Heart right ventricle (tissue), 16 donors: ENCODE results near the gene DFFB. TPM values are rescaled to one million over a fixed set of nuclear protein-coding genes. Genes with fewer than 3 reads are reported as not detected.

Experiments used
- ATAC-seq, 8 donors: fragments of 200-7000 bp; cut with Tn5 transposase; one replicate each; pipeline ENCODE4 v1.9.1; 2020; ENCODE audit warnings: mild to moderate bottlenecking in 8 of 8, moderate library complexity in 8 of 8, moderate number of reproducible peaks in 1 of 8
- DNase-seq, 2 donors: peaks; one replicate each; pipeline ENCODE4 v3.0.0-alpha.2; 2020
- H3K27ac ChIP-seq, 10 donors: fragments of 200-600 bp; sonication (generic) in 2 of 10; one replicate each; pipeline versions ENCODE4 v1.5.0 to v1.8.0; 2020 to 2022; ENCODE audit warnings: mild to moderate bottlenecking in 3 of 10
- H3K27me3 ChIP-seq, 7 donors: fragments of 200-600 bp; one replicate each; pipeline ENCODE4 v1.8.0; 2021 to 2022; ENCODE audit warnings: mild to moderate bottlenecking in 2 of 7
- H3K36me3 ChIP-seq, 9 donors: fragments of 200-600 bp; sonication (generic) in 1 of 9; one replicate each; pipeline versions ENCODE4 v1.5.0 to v1.8.0; 2020 to 2022; ENCODE audit warnings: mild to moderate bottlenecking in 2 of 9
- H3K4me1 ChIP-seq, 9 donors: fragments of 200-600 bp; sonication (generic) in 1 of 9; one replicate each; pipeline versions ENCODE4 v1.5.0 to v1.8.0; 2020 to 2022; ENCODE audit warnings: mild to moderate bottlenecking in 4 of 9
- H3K4me3 ChIP-seq, 10 donors: fragments of 200-600 bp; sonication (generic) in 2 of 10; one replicate each; pipeline versions ENCODE4 v1.5.0 to v1.8.0; 2020 to 2022; ENCODE audit warnings: mild to moderate bottlenecking in 7 of 10, moderate library complexity in 2 of 10
- H3K9me3 ChIP-seq, 11 donors: fragments of 200-600 bp in 10 of 11; sonication (generic) in 2 of 11; one replicate each; pipeline versions ENCODE4 v1.5.0 to v1.8.0; 2013 to 2022; ENCODE audit warnings: mild to moderate bottlenecking in 2 of 11, control low read depth in 1 of 11, moderate library complexity in 1 of 11
- CTCF ChIP-seq, 9 donors: fragments of 200-600 bp; sonication (generic) in 2 of 9; IDR thresholded peaks; one replicate each; pipeline versions ENCODE4 v1.5.0 to v1.8.0; 2021 to 2022; ENCODE audit warnings: antibody characterized with exemption in 9 of 9, mild to moderate bottlenecking in 5 of 9, moderate library complexity in 1 of 9
- WGBS, 2 donors: extraction: QIAGEN DNeasy Blood & Tissue Kit; methylation state at CpG; one replicate each; pipeline ENCODE4 v1.1.7; 2013; ENCODE audit warnings: inconsistent platforms in 1 of 2; 5-methylcytosine and 5-hydroxymethylcytosine counted together
- intact Hi-C, 10 donors: fragments of 100-400 bp; cut with DNase I; formaldehyde crosslinking; loops; one replicate each; pipeline versions ENCODE4 v1.11.1 to v1.14.2; 2022
- polyA plus RNA-seq, 2 donors: library from polyadenylated mRNA; stranded (reverse); fragments of 200-250 nt; gene quantifications; one replicate each; pipeline ENCODE4 v1.2.3, GENCODE V29; 2013
- total RNA-seq, 10 donors: library from RNA; stranded (reverse); fragmentation: NEBNext Ultra II Directional in 3 of 10; extraction: Animal tissue kit (Norgen Biotek cat#: 25700) in 3 of 10; gene quantifications; one replicate each; pipeline versions ENCODE4 v1.2.1 to v1.2.4, GENCODE V29; 2021 to 2023
- donor health status: Arrhythmogenic right ventricular cardiomyopathy.
- donor health status: ischemic (EF 13 %, LVEDD 7.1; RV severe dilation, severe dysfunction).
- donor health status: healthy with polysubstance abuse.
- donor health status: DM: no; HTN: yes; CAD: no.
- donor health status: DM: no; HTN: no; CAD: no.
- donor health status: ischemic (EF 25% LVEDD 6.9; RV normal size, moderate dysfunction).
- donor health status: ischemic (EF 25% LVEDD 5.7; RV mildly dilated, moderate dysfunction).
- donor health status: healthy.
- donor health status: DM: yes; HTN: yes; CAD: no.
- donor health status: Ischemic cardiomyopathy.
- donor health status: ischemic (EF 35%, LVEDD 5.7; RV mildly dilated, moderate dysfunction).
- donor health status: nonischemic (EF 11% LVEDD 7.7; RV severe dilation, severe dysfunction).
- donor health status: DM: yes; HTN: yes; CAD: no.
- donor health status: PGD.
- donor health status: ischemic (EF 29% LVEDD 5.4; RV normal size, mild dysfunction).
- donor health status: nonischemic (EF 23%, LVEDD 6.1; RV moderate dilation, normal function).

DFFB gene
- total and polyA plus RNA-seq, 12 donors: 1.2 to 7.9 (median 2.3) TPM

- intact Hi-C loops: loop anchor here in 4 of 10 donors (2.0 to 5.0 kb wide), 3 partner anchors 42 to 44 kb away; partner anchors contain the start of genes CEP104 (in 3 of the 4) and DFFB (in 3 of the 4)
- Histone ChIP-seq H3K4me1 (peaks cover 0 to 20% (median 9%) of the 10 kb centered on the region in 9 donors), H3K27ac (peak within 1 kb of the TSS; percentile 95 to 99 (median 98)), H3K27me3 (no peaks in the 10 kb centered on the region), H3K4me3 (peak within 1 kb of the TSS; percentile 76 to 100 (median 84)), H3K36me3 (peaks cover 0 to 8% (median 0%) of the 10 kb centered on the region in 9 donors), H3K9me3 (peaks cover 0 to 24% (median 13%) of the 10 kb centered on the region in 11 donors)
- ATAC-seq (peak; percentile 90 to 95 (median 92)), DNase-seq (peak; percentile 94 to 98)
- WGBS, 2 donors: 0% methylated on average over 57 to 58 of the region's 58 CpGs
- no peak for TF ChIP-seq CTCF (IDR thresholded peaks at IDR 0.05)
These were observed 43.1 kb downstream of the DFFB start, which contains the start of gene C1orf174 for GRCh38 chr1:3900150-3900968. TSS of gene C1orf174 (minus strand) at chr1:3900272. CDS start at chr1:3900186, 86 bp downstream.

DNA sequence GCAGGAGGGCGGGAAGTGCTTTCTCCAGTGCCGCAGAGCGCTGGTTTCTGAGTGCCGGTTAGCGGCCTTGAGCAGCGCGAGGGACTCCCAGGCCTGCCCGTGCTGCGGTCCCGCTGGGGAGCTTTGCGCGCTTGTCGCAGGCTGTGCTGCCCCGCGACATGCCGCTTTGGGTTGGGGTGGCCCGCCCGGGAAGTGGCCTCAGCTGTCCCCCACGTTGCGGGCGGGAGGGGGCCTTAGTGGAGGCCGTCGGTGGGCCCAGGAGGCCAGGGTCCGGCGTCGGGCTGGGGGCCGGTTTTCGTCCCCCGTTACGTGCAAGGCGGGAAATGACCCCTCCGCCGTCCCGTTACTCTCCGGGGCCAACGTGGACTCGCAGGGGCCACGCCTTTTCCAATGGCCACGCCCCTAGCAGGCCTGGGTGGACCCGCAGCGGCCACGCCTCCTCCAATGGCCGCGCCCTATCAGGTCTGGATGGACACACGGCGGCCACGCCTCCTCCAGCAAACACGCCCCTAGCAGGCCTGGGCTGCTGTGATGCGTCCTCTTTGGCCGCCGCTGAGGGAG is 43.8 kb downstream of the DFFB start:
- TF ChIP-seq CTCF (IDR thresholded peaks at IDR 0.05): no peak
- intact Hi-C loops: loop anchor here in 4 of 10 donors (2.0 to 5.0 kb wide), 3 partner anchors 42 to 44 kb away; partner anchors contain the start of genes CEP104 (in 3 of the 4) and DFFB (in 3 of the 4)
- Histone ChIP-seq H3K27me3 (no peaks in the 10 kb centered on the region), H3K4me1 (peaks cover 0 to 20% (median 9%) of the 10 kb centered on the region in 9 donors), H3K27ac (peak overlapping the region; percentile 95 to 99 (median 98)), H3K9me3 (peaks cover 0 to 24% (median 13%) of the 10 kb centered on the region in 11 donors), H3K36me3 (peaks cover 0 to 2% (median 0%) of the 10 kb centered on the region in 9 donors), H3K4me3 (peak overlapping the region; percentile 76 to 100 (median 84))
- ATAC-seq (peak; percentile 86 to 93 (median 90)), DNase-seq (peak; percentile 98 to 99)
- 0% methylated on average over 48 to 51 of the region's 51 CpGs for WGBS, 2 donors

- no peak for ATAC-seq
- Histone ChIP-seq H3K36me3 (no peaks in the 10 kb centered on the region), H3K27me3 (no peaks in the 10 kb centered on the region), H3K27ac (no peak overlapping the region), H3K4me1 (peaks cover 0 to 20% (median 9%) of the 10 kb centered on the region in 9 donors), H3K4me3 (no peak overlapping the region), H3K9me3 (peaks cover 0 to 22% (median 13%) of the 10 kb centered on the region in 11 donors)
- no peak for DNase-seq
- WGBS, 2 donors: 97 to 98% methylated on average over 15 of the region's 15 CpGs
- TF ChIP-seq CTCF (IDR thresholded peaks at IDR 0.05): no peak
- intact Hi-C loops: loop anchor here in 2 of 10 donors (5.0 kb wide), 1 partner anchor 45 kb away; the partner anchor contains the start of genes CEP104 (in 2 of the 2) and DFFB (in 2 of the 2)
These were observed 44.8 kb downstream of the DFFB start for GRCh38 chr1:3902111-3902511.

- no peaks in the 10 kb centered on the region for H3K36me3 ChIP-seq
- peaks cover 0 to 17% (median 10%) of the 10 kb centered on the region in 11 donors for H3K9me3 ChIP-seq
- intact Hi-C loops: loop anchor here in 2 of 10 donors (5.0 kb wide), 1 partner anchor 45 kb away; the partner anchor contains the start of genes CEP104 (in 2 of the 2) and DFFB (in 2 of the 2)
- H3K4me1 ChIP-seq: peaks cover 0 to 20% (median 9%) of the 10 kb centered on the region in 9 donors
- H3K27ac ChIP-seq: no peak overlapping the region
- no peaks in the 10 kb centered on the region for H3K27me3 ChIP-seq
- no peak for TF ChIP-seq CTCF (IDR thresholded peaks at IDR 0.05)
- WGBS, 2 donors: 77 to 80% methylated on average over 10 of the region's 10 CpGs
- DNase-seq: no peak
- no peak for ATAC-seq
- no peak overlapping the region for H3K4me3 ChIP-seq
These were observed 45.4 kb downstream of the DFFB start for GRCh38 chr1:3902571-3903091.
